Lower leg skin (tissue), 4 donors: ENCODE results near the gene C9orf40. TPM values are rescaled to one million over a fixed set of nuclear protein-coding genes. Genes with fewer than 3 reads are reported as not detected.

Experiments
- DNase-seq, 2 donors: peaks; one replicate each; pipeline ENCODE4 v3.0.0-alpha.2; 2019; ENCODE audit warnings: low spot score in 2 of 2
- H3K4me3 ChIP-seq: fragments of 200-600 bp; sonication (generic); 2 replicates; pipeline ENCODE4 v1.5.1; 2017; ENCODE audit warnings: mild to moderate bottlenecking, low read depth; ENCODE audit not compliant: poor library complexity, severe bottlenecking
- POLR2A ChIP-seq, 2 donors: fragments of 450-650 bp; IDR thresholded peaks; one replicate each; pipeline ENCODE4 v1.6.1; 2016 to 2017; ENCODE audit warnings: antibody characterized with exemption in 2 of 2, mild to moderate bottlenecking in 1 of 2, moderate library complexity in 1 of 2
- WGBS, 2 donors: methylation state at CpG; one replicate each; pipeline ENCODE4 v1.1.5; 2018; 5-methylcytosine and 5-hydroxymethylcytosine counted together
- intact Hi-C: fragments of 100-400 bp; cut with DNase I; formaldehyde crosslinking; loops from one replicate; pipeline ENCODE4 v1.15.0; 2023; ENCODE audit warnings: low total_unique reads
- total RNA-seq, 4 donors: library from RNA; depleted of rRNA; stranded (reverse); fragments of >200 nt; gene quantifications; one replicate each; pipeline ENCODE4 v1.1.0, GENCODE V29; 2016
- TF ChIP-seq, protein P1 (sequence below), 3 donors: fragments of 450-650 bp; IDR thresholded peaks; one replicate each; pipeline ENCODE4 v1.5.1; 2016; ENCODE audit warnings: antibody characterized with exemption in 3 of 3, mild to moderate bottlenecking in 3 of 3, moderate library complexity in 2 of 3

Gene C9orf40
- total RNA-seq, 4 donors from 2014 or later: 2.1 to 4.6 (median 3.1) TPM

DNA sequence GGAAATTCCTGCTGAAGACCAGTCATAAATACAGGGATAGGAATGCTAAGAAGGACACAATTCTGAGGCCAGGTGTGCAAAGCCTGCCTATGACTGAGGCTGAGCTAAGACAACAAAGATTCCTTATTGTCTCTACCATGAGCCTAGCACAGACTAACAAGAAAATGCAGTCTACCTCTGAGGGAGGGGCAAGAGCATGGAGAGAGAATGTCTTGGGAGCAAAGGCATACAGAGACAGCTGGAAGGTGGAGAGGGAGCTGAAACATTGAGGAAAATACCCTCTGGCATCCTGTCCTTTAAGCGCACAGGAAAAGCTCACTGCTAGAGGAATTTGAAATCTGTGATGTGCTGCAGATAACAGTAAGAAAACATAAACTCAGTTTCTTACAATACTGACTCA, 8.8 kb upstream of the C9orf40 start:
- TF ChIP-seq, protein P1, sequence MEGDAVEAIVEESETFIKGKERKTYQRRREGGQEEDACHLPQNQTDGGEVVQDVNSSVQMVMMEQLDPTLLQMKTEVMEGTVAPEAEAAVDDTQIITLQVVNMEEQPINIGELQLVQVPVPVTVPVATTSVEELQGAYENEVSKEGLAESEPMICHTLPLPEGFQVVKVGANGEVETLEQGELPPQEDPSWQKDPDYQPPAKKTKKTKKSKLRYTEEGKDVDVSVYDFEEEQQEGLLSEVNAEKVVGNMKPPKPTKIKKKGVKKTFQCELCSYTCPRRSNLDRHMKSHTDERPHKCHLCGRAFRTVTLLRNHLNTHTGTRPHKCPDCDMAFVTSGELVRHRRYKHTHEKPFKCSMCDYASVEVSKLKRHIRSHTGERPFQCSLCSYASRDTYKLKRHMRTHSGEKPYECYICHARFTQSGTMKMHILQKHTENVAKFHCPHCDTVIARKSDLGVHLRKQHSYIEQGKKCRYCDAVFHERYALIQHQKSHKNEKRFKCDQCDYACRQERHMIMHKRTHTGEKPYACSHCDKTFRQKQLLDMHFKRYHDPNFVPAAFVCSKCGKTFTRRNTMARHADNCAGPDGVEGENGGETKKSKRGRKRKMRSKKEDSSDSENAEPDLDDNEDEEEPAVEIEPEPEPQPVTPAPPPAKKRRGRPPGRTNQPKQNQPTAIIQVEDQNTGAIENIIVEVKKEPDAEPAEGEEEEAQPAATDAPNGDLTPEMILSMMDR (IDR thresholded peaks at IDR 0.05): no peak
- TF ChIP-seq POLR2A (IDR thresholded peaks at IDR 0.05): no peak
- intact Hi-C loops: no loop called here
- WGBS, 2 donors: 84 to 89% methylated on average over 1 of the region's 1 CpG
- no peak overlapping the region for H3K4me3 ChIP-seq
- no peak for DNase-seq

DNA sequence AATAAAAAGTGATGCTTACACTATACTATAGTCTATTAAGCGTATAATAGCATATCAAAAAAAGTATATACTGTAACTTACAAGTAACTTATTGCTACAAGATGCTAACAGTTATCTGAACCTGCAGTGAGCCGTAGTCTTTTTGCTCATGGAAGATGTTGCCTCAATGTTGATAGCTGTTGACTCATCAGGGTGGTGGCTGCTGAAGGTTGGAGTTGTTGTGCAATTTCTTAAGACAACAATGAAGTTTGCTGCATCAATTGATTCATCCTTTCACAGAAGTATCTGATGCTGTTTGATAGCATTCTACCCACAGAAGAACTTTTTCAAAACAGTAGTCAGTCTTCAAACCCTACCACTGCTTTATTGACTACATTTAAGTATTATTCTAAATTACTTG, 7.8 kb upstream of the C9orf40 start:
- 80% methylated on average over 2 of the region's 2 CpGs for WGBS, 2 donors
- intact Hi-C loops: no loop called here
- H3K4me3 ChIP-seq: no peak overlapping the region
- no peak for TF ChIP-seq POLR2A (IDR thresholded peaks at IDR 0.05)
- TF ChIP-seq, protein P1 (IDR thresholded peaks at IDR 0.05): no peak
- DNase-seq: peak in 1 of 2 donors; percentile 27

DNA sequence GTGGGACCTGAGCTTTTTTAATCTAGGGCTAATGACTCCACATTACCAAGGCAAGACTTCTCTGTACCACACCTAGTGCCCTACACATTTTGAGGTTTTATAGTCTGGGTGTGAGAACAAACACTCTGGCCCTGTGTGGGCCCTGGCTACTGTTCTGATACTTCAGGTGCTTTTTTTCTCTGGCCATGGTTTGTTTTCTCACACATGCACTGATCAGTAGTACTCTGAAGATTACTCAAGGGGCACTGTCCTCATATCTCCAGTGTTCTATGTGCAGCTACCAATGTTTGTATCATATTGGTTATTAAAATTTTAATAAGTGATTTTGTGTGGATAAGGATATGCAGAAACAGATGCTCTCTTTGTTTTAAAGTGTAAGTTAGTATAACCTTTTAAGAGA, 5.9 kb upstream of the C9orf40 start:
- intact Hi-C loops: no loop called here
- TF ChIP-seq, protein P1 (IDR thresholded peaks at IDR 0.05): no peak
- no peak overlapping the region for H3K4me3 ChIP-seq
- DNase-seq: no peak

DNA sequence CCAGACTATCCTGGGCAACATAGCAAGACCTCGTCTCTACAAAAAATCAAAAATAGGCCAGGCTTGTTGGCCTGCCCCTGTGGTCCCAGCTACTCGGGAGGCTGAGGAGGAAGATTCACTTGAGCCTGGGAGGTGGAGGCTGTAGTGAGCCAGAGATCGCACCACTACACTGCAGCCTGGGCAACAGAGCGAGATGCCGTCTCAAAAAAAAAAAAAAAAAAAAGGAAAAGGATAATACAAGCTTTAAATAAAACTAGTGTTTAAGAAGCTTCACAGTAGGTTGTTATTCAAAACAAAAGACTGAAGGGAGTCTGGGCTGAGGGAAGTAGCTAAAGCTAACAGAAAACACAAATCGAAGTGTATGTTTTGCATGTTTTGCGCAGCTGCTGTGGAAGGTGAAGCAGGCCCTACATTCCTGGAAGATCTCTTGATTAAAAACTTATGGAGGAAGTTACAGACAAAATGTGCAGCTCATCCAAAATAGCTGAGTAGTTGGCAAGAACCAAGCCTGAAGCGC, 581 bp upstream of the C9orf40 start:
- WGBS, 2 donors: 15 to 21% methylated on average over 8 of the region's 8 CpGs
- intact Hi-C loops: no loop called here
- TF ChIP-seq, protein P1 (IDR thresholded peaks at IDR 0.05): no peak
- TF ChIP-seq POLR2A (IDR thresholded peaks at IDR 0.05): no peak
- H3K4me3 ChIP-seq: peak overlapping the region; percentile 95
- no peak for DNase-seq

DNA sequence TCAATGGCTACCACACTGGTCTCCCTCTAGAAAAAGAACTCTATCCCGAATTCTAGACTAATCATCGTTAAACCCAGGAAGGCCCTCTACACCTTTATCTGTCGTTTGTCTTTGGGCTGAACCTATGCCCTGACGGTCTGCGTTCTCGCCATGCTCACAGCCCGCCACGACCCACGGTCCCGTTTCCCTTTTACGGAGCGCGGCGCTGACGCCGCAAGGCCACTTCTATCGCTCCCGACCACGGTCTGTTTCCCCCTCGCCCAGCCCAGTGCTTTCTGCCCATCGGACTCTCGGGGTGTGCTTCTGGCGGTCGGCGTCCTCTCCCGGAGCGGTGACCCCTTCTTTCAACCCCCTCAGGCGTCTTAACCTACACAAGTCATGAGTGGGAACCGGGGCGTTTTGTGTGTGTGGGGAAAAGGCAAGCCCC, 974 bp downstream of the C9orf40 start:
- TF ChIP-seq, protein P1 (IDR thresholded peaks at IDR 0.05): no peak
- TF ChIP-seq POLR2A (IDR thresholded peaks at IDR 0.05): no peak
- DNase-seq: peak in 1 of 2 donors; percentile 91
- intact Hi-C loops: no loop called here
- peak overlapping the region; percentile 95 for H3K4me3 ChIP-seq
- WGBS, 2 donors: 0% methylated on average over 27 to 30 of the region's 30 CpGs

DNA sequence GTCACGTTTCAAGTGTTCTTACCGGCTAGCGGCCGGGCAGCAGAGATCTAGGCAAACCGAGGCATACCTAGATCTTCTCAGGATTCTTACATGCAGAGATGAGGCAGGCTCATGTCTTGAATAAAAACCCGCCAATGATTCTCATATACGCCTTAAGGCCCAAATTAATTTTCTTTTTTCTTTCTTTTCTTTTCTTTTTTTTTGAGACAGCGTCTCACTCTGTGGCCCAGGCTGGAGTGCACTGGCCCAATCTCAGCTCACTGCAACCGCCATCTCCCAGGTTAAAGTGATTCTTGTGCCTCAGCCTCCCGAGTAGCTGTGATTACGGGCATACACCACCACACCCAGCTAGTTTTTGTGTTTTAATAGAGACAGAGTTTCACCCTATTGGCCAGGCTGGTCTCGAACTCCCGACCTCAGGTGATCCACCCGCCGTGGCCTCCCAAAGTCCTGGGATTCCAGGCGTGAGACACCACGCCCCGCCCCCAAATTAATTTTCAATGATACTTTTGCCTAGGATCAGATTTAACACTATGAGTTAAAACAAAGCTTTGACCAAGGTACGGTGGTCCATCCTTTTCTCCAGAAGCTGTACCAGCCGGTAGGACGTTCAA, 1.5 kb downstream of the C9orf40 start:
- TF ChIP-seq POLR2A (IDR thresholded peaks at IDR 0.05): no peak
- TF ChIP-seq, protein P1 (IDR thresholded peaks at IDR 0.05): no peak

More for the DNA sequence above, 1.5 kb downstream of the C9orf40 start:
- no peak for DNase-seq
- WGBS, 2 donors: 64 to 67% methylated on average over 21 of the region's 21 CpGs
- intact Hi-C loops: no loop called here
- H3K4me3 ChIP-seq: peak overlapping the region; percentile 95
